Ishikawa (cell line): Measurements from ENCODE around the gene DSCAML1.

Experiments used
- CREB1 ChIP-seq: IDR thresholded peaks from 2 replicates; pipeline ENCODE4 v1.6.1; 2012; ENCODE audit warnings: low read depth
- EP300 ChIP-seq: IDR thresholded peaks from 2 replicates; pipeline ENCODE4 v1.6.1; 2012; ENCODE audit warnings: borderline replicate concordance
- TAF1 ChIP-seq: IDR thresholded peaks from 2 replicates; pipeline ENCODE4 v1.6.1; 2012; ENCODE audit warnings: low read depth, mild to moderate bottlenecking
- TCF12 ChIP-seq: IDR thresholded peaks from 2 replicates; pipeline ENCODE4 v1.6.1; 2012; ENCODE audit warnings: low read depth
- TF ChIP-seq, protein P1 (sequence below): IDR thresholded peaks from 2 replicates; pipeline ENCODE4 v1.6.1; 2012
- TF ChIP-seq, protein P2 (sequence below): IDR thresholded peaks from 2 replicates; pipeline ENCODE4 v1.6.1; 2012; ENCODE audit warnings: low read depth, mild to moderate bottlenecking

DNA sequence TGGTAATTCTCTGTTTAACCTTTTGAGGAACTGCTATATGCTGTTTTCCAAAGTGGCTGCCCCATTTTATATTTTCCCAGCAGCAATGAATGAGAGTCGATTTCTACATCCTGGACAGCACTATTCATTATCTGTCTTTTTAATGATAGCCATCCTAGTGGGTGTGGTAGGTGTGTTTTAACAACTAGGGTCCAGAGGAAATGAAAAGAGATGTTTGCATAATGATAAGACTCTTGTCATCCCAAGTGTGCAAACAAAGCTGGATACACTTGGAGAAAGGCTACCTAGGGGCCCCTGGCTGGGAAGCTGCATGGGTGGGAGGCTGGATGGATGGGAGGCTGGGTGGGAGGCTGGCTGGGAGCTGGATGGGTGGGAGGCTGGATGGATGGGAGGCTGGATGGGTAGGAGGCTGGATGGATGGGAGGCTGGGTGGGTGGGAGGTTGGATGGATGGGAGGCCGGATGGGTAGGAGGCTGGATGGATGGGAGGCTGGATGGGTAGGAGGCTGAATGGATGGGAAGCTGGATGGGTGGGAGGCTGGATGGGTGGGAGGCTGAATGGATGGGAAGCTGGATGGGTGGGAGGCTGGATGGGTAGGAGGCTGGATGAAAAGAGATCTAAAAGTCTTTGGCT, 158.0 kb downstream of the DSCAML1 start:
- TF ChIP-seq, protein P1, sequence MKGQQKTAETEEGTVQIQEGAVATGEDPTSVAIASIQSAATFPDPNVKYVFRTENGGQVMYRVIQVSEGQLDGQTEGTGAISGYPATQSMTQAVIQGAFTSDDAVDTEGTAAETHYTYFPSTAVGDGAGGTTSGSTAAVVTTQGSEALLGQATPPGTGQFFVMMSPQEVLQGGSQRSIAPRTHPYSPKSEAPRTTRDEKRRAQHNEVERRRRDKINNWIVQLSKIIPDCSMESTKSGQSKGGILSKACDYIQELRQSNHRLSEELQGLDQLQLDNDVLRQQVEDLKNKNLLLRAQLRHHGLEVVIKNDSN: no peak
- TF ChIP-seq TCF12 (no peak), TAF1 (no peak), CREB1 (no peak), EP300 (no peak)
- TF ChIP-seq, protein P2, sequence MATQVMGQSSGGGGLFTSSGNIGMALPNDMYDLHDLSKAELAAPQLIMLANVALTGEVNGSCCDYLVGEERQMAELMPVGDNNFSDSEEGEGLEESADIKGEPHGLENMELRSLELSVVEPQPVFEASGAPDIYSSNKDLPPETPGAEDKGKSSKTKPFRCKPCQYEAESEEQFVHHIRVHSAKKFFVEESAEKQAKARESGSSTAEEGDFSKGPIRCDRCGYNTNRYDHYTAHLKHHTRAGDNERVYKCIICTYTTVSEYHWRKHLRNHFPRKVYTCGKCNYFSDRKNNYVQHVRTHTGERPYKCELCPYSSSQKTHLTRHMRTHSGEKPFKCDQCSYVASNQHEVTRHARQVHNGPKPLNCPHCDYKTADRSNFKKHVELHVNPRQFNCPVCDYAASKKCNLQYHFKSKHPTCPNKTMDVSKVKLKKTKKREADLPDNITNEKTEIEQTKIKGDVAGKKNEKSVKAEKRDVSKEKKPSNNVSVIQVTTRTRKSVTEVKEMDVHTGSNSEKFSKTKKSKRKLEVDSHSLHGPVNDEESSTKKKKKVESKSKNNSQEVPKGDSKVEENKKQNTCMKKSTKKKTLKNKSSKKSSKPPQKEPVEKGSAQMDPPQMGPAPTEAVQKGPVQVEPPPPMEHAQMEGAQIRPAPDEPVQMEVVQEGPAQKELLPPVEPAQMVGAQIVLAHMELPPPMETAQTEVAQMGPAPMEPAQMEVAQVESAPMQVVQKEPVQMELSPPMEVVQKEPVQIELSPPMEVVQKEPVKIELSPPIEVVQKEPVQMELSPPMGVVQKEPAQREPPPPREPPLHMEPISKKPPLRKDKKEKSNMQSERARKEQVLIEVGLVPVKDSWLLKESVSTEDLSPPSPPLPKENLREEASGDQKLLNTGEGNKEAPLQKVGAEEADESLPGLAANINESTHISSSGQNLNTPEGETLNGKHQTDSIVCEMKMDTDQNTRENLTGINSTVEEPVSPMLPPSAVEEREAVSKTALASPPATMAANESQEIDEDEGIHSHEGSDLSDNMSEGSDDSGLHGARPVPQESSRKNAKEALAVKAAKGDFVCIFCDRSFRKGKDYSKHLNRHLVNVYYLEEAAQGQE: no peak
